Measurements from ENCODE around the gene CPNE5. TPM values are rescaled to one million over a fixed set of nuclear protein-coding genes. Genes with fewer than 3 reads are reported as not detected.

The CPNE5 gene
- total and polyA plus RNA-seq, 2 of the 4 experiments (the other 2 are of a cell fraction), result 0.07 TPM; not detected in 1

DNA sequence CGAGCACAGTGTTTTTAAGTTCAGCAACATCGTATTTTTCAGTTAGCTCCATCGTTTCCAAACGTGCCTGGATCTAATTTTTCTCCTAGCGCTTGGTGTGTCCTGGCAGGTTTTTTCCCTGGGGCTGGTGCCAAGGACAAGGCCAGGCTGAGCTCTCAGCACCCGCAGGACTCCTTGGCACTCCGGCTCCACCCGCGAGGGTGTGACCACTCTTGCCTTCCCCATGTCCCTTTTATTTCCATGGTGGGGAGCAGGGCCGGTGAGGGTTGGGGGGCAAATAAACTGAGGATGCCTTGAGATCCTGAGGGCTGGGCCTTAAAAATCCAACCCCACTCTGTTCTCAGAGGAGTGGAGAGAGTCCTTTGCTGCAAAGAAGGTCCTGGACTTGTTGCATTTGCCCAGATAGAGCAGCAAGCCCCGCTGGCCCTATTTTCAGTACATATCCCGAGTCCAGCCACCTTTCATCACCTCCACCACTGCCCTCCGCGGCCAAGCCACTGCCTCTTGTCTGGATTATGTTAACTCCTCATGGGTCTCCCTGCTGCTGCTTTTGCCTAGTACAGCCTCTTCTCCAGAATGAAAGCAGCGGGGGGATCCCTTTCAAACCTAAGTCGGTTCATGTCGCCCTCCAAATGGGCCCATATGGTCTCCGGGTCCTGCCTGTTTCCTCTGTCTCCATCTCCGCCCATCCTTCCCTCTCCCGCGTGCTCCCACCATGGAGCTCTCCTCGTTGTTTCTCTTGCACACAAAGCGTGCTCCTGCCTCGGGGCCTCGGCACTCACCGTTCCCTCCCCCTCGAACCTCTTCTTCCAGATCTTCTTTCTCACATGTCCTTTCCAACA lies 146.2 kb downstream of the CPNE5 start:
- H3K27me3 ChIP-seq (ENCODE audit: control insufficient read depth, insufficient read depth, low read length), result peaks cover 9% of the 10 kb centered on the region

More for the DNA sequence above, 146.2 kb downstream of the CPNE5 start:
- H4K20me1 ChIP-seq (ENCODE audit: insufficient read depth, low read length), result peaks cover 19% of the 10 kb centered on the region; the same call in 1 of the 2 replicates
- no peak overlapping the region for H3K23ac ChIP-seq (ENCODE audit: low read depth, low read length)
- H2BK5ac ChIP-seq (ENCODE audit: low read depth, low read length, poor library complexity, severe bottlenecking), result no peak overlapping the region
- no TSS peak for BruUV-seq (replicated peaks)
- no peak overlapping the region for H2BK120ac ChIP-seq (ENCODE audit: low read depth, low read length)
- H2AK9ac ChIP-seq (replicated peaks; ENCODE audit: low read depth, low read length, poor library complexity), result no peak overlapping the region
- POLR2A ChIA-PET (ENCODE audit: unreplicated experiment), result no interaction called here
- H3K4me2 ChIP-seq (ENCODE audit: low read depth, low read length), result no peak overlapping the region
- no peaks in the 10 kb centered on the region for H3K36me3 ChIP-seq (ENCODE audit: control insufficient read depth, insufficient read depth, low read length)
- H3K56ac ChIP-seq (ENCODE audit: extremely low read depth, insufficient read depth, low read length), result no peak overlapping the region
- intact Hi-C loops (cut with micrococcal nuclease) (no loop called here), in situ Hi-C loops (cut with MboI; ENCODE audit: low sequenced_read_pairs) (no loop called here), dilution Hi-C loops (cut with HindIII; ENCODE audit: low sequenced_read_pairs, unreplicated experiment) (no loop called here)
- no peak overlapping the region for H4K8ac ChIP-seq (ENCODE audit: low read depth in 2 of 2, low read length in 2 of 2)
- no peak overlapping the region for H4K5ac ChIP-seq (ENCODE audit: low read depth, low read length)
- H3K14ac ChIP-seq (replicated peaks; ENCODE audit: low read depth, low read length), result no peak overlapping the region
- H3K9me3 ChIP-seq (ENCODE audit: control insufficient read depth, insufficient read depth, low read length), result peaks cover 3% of the 10 kb centered on the region
- CTCF ChIA-PET, result interaction anchor here (1.2 kb wide), 1 partner anchor 78 kb away, joined by 5 read pairs; no protein-coding TSS in a partner anchor
- no peak overlapping the region for H3K27ac ChIP-seq (ENCODE audit: insufficient read depth, low read length)
- H3K9ac ChIP-seq (ENCODE audit: low read depth, low read length), result no peak overlapping the region
- no peak overlapping the region for H2AFZ ChIP-seq (replicated peaks; ENCODE audit: low read length, poor library complexity)
- H2BK15ac ChIP-seq (ENCODE audit: low read depth, low read length), result no peak overlapping the region
- H4K91ac ChIP-seq (ENCODE audit: insufficient read depth, low read depth, low read length), result no peak overlapping the region
- H3K4ac ChIP-seq (ENCODE audit: low read depth, low read length), result no peak overlapping the region
- H3K4me1 ChIP-seq (ENCODE audit: control insufficient read depth, insufficient read depth, low read length), result no peaks in the 10 kb centered on the region
- H3K4me3 ChIP-seq (ENCODE audit: insufficient read depth, low read depth, low read length), result no peak overlapping the region
- no peak overlapping the region for H2BK20ac ChIP-seq (ENCODE audit: low read depth, low read length)
- H3K79me1 ChIP-seq (ENCODE audit: low read depth in 1 of 2, low read length in 2 of 2), result no peaks in the 10 kb centered on the region
- DNase-seq (no peak), ATAC-seq (ENCODE audit: low read depth) (no peak)
- WGBS, 2 experiments (ENCODE audit: extremely low coverage in 2 of 2, insufficient read length in 1 of 2), result 72% methylated on average over 16 of the region's 27 CpGs; no CpG with 5 or more reads in 1 of the 2 experiments
- TF ChIP-seq MXI1 (IDR thresholded peaks at IDR 0.05; ENCODE audit: borderline replicate concordance, low read depth, low read length) (no peak), USF2 (IDR thresholded peaks at IDR 0.05; ENCODE audit: low read depth, low read length) (no peak), MAZ (IDR thresholded peaks at IDR 0.05; ENCODE audit: borderline replicate concordance, low read depth, low read length) (no peak), FOS (IDR thresholded peaks at IDR 0.05; ENCODE audit: low read depth, low read length) (no peak), CEBPB (IDR thresholded peaks at IDR 0.05; ENCODE audit: low read depth, low read length) (no peak), POLR2A (IDR thresholded peaks at IDR 0.05; ENCODE audit: low read depth, low read length) (no peak)
- TF ChIP-seq, protein P1, sequence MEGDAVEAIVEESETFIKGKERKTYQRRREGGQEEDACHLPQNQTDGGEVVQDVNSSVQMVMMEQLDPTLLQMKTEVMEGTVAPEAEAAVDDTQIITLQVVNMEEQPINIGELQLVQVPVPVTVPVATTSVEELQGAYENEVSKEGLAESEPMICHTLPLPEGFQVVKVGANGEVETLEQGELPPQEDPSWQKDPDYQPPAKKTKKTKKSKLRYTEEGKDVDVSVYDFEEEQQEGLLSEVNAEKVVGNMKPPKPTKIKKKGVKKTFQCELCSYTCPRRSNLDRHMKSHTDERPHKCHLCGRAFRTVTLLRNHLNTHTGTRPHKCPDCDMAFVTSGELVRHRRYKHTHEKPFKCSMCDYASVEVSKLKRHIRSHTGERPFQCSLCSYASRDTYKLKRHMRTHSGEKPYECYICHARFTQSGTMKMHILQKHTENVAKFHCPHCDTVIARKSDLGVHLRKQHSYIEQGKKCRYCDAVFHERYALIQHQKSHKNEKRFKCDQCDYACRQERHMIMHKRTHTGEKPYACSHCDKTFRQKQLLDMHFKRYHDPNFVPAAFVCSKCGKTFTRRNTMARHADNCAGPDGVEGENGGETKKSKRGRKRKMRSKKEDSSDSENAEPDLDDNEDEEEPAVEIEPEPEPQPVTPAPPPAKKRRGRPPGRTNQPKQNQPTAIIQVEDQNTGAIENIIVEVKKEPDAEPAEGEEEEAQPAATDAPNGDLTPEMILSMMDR (conservative IDR thresholded peaks at IDR 0.05; ENCODE audit: low read depth, low read length), result no peak
- no peak overlapping the region for H3K18ac ChIP-seq (ENCODE audit: low read depth, low read length)
- no peaks in the 10 kb centered on the region for H3K9me1 ChIP-seq (ENCODE audit: insufficient read depth, low read length)
- H2AK5ac ChIP-seq (ENCODE audit: low read depth, low read length), result 0 out of 2 replicates have a peak overlapping the region, but pooled peaks have one; percentile 2
